Fibroblast of skin of right biceps (primary cell): Measurements from ENCODE around the gene TMEM263.
"Not testable (repeated sequence)": the region's sequence is repeated elsewhere in the genome, so short reads cannot be mapped to it uniquely, and the experiment has no call there.

Source experiments
- DNase-seq: peaks from one replicate; pipeline ENCODE4 v3.0.0-alpha.2; 2013

Gene TMEM263

DNA sequence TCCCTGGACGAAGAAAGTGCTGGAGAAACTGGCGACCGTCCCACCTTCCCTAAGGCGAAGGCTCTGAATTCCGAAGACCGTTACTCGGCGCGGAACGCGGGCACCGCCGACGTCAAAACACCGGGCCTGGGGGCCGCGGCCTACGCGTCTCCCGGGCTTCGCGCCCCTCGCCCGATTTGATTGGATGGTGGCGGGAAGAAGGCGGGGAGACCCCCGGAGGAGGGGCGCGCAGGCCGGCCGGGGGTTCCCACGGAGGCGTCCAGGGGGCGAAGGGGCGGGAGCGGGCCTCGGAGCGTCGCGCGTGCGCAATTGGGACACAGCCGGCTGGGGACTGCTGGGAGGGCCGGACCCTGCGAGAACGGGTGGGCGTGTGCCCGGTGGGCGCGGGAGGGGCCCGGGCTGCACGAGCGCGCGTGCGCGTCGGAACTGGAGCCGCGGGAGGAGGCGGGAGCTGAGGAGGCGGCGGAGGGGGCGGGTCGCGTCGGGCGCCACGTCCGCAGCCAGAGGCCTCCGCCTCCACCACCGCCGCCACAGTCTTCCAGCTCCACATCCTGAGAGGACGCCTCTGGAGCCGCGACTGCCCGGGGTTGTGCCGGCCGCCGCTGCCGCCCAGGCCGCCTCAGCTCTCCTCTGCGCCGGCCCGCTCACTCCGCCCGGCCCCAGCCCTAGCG, at the start of gene TMEM263:
TSS of gene TMEM263 (plus strand) at position 531 of the 671 bp plus-strand sequence. CDS start 11,210 bp downstream, outside the sequence.
- DNase-seq = peak; percentile 97

DNA sequence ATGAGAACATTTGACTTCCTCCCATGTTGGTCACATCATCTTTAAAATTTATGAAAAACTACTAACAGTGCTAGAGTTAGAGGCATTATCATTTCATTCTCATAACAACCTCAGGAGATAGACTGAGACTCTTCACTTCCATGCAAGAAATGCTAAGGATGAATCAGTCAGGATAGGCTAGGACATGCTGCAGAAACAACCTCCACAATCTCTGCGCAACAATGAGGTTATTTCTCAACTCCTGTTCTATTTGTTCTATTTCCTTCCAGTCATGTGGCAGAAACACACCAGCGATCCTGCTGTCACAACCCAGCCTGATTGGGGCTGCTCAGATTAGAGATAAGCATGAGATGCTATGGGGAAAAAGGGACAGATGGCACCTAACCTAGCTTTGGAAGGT, 49.0 kb upstream of the TMEM263 start:
- DNase-seq = no peak

DNA sequence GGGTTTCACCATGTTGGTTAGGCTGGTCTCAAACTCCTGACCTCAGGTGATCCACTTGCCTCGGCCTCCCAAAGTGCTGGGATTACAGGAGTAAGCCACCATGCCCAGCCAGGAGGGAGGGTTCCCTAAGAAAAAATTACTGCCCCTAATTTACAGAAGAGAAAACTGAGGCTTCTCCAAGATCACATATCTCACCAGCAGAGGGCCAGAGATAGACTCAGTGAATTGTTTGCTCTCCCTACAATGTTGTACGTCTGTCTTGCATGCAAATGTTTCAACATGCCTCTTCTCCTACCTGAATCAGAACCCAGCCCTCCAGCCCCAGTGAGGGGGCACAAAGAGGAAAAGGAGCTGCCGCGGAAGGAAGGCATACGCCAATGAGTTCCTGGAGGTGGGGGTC, 48.3 kb upstream of the TMEM263 start:
- no peak for DNase-seq

DNA sequence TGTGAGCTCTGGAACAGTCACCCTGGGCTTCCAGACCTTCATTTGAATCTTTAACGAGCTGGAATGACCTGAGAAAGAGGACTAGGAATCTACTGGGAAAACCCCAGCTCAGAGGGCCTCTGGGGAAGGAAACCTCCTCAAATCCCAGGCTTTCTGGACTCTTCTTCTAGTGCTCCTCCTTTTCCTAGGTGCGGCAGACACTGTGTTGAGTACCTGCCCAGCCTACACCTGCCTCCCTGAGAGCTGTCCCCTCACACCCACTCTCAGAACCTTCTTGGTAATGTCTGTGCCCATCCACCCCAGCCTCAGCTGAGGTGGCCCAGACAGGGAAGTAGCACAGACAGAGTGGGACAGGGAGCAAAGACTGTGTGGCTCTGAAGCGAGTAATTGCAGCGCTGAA, 47.9 kb upstream of the TMEM263 start:
- DNase-seq = no peak

DNA sequence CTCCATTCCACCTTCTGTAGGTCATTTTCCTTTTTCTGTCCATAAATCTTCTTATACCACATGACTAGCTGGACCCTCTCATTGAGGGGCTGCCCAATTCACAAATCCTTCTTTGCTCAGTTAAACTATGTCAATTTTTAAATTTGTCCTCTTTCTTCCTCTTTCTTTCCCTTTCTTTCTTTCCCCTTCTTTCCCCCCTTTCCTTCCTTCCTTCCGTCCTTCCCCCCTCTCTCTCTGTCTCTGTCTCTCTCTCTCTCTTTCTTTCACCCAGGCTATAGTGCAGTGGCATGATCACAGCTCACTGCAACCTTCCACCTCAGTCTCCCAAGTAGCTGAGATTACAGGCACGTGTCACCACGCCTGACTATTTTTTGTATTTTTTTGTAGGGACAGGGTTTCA, 47.1 kb upstream of the TMEM263 start:
- no peak for DNase-seq

DNA sequence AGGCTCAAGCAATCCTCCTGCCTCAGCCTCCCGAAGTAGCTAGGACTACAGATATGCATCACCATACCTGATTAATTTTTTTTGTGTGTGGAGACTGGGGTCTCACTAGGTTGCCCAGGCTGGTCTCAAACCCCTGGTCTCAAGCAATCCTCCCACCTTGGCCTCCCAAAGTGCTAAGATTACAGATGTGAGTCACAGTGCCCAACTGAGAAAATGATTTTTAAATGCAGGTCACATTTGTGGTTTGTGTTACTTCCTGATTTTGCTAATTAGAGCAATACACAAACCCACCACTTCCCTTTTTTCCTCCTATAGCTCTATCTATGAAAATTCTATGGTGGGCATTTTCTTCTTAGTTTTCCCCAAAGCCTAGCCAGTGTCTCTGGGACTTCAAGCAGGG, 45.5 kb upstream of the TMEM263 start:
- DNase-seq = no peak

DNA sequence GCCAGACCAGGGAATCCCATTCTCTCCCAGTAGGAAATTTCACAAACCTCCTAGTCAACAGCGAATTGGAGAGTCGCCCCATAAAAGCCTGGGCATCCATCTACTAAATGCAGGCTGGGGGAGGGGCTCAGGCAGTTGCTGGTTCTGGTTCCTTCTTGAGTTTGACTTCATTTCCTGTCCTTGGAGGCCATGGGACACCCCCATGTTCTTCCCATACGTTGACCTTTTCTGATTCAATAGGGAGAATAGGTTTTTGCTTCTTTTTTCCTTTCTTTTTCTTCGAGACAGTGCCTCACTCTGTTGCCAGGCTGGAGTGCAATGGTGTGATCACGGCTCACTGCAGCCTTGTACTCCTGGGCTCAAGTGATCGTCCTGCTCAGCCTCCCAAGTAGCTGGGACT, 44.1 kb upstream of the TMEM263 start:
- DNase-seq = no peak

DNA sequence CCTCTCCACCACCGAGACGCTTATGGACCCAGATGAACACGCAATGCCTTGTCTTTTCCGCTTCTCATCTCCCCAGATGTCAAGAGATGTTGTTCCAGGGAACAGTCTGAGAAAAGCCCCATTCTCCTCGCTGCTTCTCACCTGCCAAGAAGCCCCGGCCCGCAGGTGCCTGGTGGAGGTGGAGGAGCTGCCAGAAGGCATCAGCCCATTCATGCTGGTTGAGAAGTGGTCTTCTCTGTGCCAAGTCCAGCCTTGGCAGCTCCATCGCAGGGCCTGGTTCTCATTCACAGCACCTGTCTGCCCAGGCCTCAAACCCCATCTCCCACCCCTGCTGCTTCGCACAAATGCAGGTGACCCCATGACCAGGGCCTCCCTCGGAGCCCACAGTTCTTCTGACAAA, 42.3 kb upstream of the TMEM263 start:
- no peak for DNase-seq

DNA sequence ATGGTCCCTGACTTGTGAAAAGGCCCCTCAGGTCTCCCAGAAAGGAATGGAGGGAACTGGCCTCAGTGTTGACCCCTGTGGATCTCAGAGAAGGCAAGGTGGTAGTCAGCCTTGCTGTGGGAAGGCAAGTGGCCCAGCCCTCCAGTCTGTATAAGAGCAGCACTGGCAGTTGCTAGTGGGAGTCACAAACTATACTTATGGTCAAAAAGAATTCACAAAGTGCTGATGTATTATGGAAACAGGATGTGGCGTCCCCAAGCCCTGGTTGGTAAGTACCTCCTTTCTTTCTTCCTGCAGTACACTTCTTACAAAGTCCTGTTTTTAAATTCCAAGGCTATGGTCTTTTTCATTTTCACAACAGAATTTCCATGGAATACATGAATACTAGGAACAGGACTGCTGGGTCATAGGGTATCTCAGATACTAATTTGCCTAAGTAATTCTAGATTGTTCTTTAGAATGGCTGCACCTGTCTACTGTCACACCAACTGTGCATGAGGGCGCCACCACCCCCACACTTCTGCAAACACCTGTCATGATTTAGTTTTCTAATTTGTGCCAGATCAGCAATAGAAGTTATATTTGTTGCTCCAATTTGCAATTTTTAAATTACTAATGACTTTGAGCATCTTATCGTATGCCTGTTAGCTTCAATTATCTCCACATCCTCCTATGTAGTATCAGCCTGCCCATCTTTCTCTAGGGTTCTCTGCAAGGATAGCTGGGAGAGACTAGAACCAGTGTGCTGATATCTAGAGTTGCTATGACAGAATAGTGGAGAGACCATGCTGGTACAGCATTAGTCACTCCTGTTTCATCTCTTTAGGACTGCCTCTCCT, 40.7 kb upstream of the TMEM263 start:
- DNase-seq = no peak

DNA sequence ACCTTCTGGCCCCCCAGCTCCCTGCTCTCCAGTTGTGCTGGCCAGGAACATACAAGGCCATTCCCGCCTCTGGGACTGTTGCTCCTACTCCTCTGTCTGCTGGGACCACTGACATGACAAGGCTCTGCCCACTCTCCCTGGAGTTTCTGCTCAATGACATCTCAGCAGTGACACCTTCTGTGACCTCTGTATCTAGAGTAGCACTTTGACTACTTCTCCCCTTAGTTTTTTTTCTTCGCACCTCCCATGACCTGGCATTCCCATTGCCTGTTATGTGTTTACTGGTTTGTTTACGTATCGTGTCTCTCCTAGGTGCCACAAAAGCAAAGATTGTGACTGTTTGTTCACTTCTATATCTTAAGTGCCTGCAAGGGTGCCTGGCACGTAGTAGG, 40.1 kb upstream of the TMEM263 start:
- no peak for DNase-seq

DNA sequence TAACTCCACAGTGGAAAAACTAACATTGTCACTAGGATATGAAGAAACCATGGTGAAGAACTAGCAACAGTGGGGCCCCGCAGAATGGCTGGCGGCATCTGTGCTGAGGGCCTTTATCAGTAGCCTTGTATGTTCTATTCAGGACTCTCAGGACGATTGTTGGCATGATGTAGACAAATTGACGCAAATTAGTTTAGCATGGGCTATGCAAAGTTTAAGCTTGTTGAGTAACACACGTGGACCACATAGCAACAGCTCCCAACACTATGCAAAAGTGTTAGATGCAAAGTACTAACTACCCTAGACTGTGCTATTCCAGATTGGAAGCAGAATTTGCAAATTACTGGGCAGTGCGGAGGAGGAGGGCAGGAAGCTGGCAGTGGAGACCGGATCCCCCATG, 38.2 kb upstream of the TMEM263 start:
- no peak for DNase-seq

DNA sequence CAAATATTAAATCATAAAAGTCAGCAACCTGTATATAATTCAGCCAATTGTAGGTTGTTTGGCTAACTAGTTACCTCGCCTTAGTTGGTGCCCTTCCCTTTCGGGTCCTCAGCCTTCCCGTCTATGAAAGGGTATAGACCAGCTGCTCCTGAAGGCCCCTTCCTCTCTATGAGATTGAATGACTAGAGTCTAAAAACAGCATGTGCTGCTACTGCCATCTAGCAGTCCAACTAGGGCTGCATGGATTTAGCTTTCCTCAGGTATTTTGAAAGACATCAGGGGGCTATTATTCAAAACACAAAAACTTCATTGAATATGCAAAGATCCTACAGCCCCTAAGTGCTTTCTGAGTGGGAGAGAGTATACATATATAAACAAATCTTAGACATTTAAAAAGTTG, 37.0 kb upstream of the TMEM263 start:
- DNase-seq = no peak

DNA sequence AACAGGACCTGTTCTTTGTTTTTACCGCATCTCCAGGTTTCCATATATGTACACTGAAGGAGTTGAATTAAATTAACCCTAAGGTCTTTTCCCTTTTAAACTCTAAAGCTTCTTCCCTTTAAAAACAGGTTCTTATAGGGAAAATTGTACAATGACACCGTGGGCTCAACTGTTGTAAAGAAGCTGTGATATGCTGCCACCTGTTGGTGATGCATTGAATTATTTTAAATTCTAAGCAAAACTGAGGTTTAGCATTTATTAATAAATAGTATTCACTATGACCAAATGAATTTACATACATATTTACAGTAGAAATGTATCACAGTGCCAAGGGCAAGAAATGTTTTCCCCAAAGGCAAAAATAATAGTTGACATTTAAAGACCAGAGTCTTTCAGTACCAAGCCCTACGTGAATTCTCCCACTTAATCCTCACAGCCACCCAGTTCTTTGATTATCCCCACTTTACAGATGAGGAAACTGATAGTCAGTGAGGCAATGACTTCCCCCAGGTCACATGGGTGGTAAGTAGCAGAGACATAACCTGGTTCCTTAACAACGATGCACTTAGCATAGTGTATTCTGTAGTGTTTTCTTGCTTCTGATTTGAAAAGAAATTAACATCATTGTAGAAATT, 35.7 kb upstream of the TMEM263 start:
- DNase-seq = peak; percentile 41

DNA sequence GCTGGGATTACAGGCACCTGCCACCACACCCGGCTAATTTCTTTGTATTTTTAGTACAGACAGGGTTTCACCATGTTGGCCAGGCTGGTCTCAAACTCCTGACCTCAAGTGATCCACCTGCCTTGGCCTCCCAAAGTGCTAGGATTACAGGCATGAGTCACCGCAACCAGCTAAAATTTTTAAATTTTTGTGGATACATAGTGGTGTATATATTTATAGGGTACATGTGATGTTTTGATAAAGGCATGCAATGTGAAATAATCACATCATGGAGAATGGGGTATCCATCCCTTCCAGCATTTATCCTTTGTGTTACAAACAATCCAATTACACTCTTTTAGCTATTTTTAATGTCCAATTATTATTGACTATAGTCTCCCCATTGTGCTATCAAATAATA, 33.7 kb upstream of the TMEM263 start:
- not testable (repeated sequence) for DNase-seq

DNA sequence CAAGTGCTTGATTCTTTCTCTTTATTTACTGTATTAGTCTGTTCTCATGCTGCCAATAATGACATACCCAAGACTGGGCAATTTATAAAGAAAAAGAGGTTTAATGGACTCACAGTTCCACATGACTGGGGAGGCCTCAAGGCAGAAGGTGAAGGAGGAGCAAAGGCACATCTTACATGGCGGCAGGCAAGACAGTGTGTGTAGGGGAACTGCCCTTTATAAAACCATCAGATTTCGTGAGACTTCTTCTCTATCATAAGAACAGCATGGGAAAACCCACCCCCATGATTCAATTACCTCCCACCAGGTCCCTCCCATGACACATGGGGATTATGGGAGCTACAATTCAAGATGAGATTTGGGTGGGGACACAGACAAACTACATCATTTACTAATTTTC, 32.1 kb upstream of the TMEM263 start:
- not testable (repeated sequence) for DNase-seq

DNA sequence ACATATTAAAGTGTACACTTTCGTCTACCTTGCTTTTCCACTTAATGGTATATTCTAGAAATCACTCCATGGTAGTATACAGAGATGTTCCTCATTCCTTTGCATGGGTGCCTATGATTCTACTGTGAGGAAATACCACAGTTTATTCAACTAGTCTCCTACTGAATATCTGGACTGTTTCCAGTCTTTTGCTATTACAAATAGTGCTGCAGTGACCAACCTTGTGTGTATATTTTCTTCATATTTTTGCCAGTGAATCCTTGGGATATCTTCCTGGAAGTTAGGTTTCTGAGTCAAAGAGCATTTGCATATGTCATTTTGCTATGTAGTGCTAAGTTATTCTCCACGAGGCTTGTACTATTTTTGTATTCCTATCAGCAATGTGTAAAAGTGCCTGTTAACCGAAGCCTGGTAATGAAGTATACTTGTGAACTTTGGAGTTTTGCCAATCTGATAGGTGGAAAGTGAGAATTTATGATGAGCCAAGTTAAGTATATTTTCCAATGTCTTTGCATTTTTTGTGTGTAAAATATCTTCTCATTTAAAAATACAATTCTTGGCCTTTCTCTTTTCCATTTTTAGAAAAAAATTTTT, 31.3 kb upstream of the TMEM263 start:
- no peak for DNase-seq

DNA sequence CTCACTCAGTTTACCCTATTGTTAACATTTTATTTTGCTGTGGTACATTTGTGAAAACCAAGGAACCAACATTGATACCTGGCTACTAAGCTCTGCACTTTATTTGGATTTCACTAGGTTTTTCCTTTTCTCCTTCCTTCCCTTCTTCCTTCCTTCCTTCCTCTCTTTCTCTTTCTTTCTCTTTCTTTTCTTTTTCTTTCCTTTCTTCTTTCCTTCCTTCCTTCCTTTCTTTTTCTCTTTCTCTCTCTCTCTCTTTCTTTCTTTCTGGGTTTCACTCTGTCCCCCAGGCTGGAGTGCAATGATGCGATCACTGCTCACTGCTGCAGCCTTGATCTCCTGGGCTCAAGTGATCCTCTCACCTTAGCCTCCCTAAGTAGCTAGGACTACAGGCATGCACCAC, 29.1 kb upstream of the TMEM263 start:
- DNase-seq = no peak

DNA sequence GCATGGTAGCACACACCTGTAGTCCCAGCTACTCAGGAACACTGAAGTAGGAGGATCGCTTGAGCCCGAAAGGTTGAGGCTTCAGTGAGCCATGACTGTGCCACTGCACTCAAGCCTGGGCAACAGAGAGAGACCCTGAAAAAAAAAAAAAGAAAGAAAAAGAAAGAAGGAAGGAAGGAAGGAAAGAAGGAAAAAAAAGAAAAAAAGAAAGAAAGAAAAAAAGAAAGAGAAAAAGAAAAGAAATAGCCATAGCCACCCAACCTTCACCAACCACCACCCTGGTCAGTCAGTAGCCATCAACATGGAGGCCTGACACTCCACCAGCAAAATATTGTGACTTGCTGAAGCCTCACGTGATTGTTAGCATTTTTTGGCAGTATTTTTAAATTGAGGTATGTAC, 21.4 kb upstream of the TMEM263 start:
- no peak for DNase-seq

DNA sequence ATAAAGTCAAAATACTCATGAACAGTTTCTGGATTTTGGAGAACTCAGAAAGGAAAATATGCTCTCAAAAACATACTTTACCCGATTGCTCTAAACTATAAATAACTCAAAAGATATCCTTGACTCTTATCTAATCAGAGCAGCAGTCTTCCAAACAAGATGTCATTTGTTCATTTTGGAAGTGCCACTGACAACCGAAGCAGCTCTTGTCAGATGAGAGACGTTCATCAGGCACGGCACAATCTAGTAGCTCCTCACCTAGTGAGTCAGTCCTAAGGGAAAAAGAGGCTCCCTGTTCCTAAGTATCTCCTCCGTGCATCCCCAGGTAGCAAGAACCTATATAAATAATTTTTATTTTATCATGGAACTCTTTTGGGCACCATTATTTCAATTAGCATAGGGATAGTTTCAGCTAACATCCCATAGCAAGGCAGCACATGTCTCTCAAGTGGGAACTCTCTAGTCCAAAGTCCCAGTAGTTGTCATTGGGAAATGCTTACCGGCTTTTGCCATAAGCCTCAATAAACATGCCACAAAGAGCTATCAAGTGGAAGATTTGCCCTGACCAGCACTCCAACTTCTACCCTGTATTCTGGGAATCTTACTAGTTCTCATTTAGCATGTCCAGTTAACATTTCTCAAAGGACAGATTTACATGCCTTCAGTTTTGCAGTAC, 14.1 kb upstream of the TMEM263 start:
- no peak for DNase-seq

DNA sequence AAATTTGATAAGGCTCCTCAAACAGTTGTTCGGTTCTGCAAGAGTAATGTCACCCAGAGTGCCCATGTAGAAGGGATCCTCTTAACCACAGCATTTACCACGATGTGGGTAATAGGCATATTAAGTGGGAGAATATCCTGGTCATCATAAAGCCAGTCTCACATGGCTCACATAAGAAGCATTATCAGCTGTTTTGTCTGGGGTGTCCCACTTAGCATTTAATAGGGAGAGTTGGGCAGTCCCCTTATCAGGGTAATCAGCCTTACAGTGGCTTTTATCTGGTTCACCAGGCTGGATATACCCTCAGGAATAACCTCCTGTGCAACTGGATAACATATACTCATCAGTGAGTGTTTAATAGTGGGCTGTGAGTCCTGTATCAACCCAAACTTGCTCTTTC, 12.9 kb upstream of the TMEM263 start:
- no peak for DNase-seq

DNA sequence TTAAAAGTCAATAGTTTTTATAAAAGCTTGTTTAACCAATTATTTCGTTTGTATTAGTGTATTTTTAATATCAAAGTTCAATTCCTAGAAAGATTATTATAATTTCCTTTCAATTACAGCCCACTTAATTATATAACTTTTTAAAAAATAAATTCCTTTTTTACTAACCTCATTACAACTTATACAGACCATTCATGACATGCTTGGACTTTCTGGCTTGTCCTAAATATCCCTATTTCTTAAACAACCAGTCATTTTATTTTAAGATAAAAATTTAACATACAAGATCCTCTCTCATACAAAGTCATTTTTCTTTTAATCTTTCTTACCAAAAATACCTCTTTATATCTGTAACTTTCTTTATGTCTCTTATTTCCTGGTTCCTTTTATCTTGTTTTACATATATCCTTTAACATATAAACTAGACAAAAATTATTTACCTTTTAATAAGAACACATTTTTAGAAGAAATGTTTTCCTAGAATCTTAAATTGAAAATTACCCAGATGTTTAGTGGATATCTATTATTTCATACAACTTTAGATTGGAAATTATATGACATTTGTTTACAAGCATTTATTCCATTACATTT, 10.4 kb upstream of the TMEM263 start:
- DNase-seq = no peak

DNA sequence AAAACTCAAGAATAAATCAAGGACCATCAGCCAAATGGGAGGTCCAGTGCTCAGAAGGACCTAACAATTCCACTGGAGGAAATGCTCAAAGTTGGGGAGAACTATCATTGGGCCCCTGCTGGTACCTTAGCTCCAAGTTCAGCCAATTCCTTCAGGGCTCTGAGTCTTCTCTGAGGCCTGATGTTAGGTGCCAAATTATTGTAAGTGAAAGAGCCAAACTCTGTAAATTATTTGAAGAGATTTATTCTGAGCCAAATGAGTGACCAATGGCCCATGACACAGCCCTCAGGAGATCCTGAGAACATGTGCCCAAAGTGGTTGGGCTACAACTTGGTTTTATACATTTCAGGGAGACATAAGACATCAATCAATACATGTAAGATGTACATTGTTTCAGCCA, 8.2 kb upstream of the TMEM263 start:
- DNase-seq = no peak

DNA sequence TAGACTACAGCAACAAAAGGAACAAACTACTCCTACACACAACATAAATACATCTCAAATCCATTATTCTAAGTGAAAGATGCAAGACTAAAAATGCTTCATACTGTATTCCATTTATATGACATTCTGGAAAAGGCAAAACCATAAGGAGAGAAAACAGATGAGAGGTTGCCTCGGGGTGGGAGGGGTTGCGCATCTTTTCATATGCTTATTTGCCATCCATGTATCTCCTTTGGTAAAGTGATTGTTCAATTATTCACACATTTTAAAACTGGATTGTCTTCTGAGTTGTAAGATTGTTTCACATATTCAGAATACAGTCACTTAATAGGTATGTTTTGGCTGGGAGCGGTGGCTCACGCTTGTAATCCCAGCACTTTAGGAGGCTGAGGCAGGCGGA, 5.1 kb upstream of the TMEM263 start:
- no peak for DNase-seq
